Stimulated activated CD4-positive, alpha-beta T cell treated with anti-CD3 and anti-CD28 coated beads, Interleukin-2, amount 100 ng/mL, for 48 hours (primary cell): ENCODE measurements around the gene STX5.
"Not testable (repeated sequence)": the region's sequence is repeated elsewhere in the genome, so short reads cannot be mapped to it uniquely, and the experiment has no call there.

Source experiments
- DNase-seq, 2 donors: peaks; one replicate each; pipeline ENCODE4 v3.0.0-alpha.2; 2020

Gene STX5

GRCh38 chr11:62831520-62832335 lies at the start of gene STX5:
TSS of gene STX5 (minus strand) at chr11:62832051. CDS start at chr11:62831243, 808 bp downstream.
- DNase-seq = peak; percentile 98 to 99

- peak; percentile 77 to 81 for DNase-seq
Observed at GRCh38 chr11:62880803-62881578, 49.1 kb upstream of the STX5 start, which contains the start of gene SLC3A2. TSS of gene SLC3A2 (plus strand) at chr11:62880896. CDS start at chr11:62881024, 128 bp downstream.

- peak; percentile 40 to 49 for DNase-seq
Observed at GRCh38 chr11:62880231-62880802, 48.5 kb upstream of the STX5 start.

GRCh38 chr11:62879235-62879978 lies 47.6 kb upstream of the STX5 start:
- DNase-seq = no peak

GRCh38 chr11:62876712-62877111 lies 44.9 kb upstream of the STX5 start:
- no peak for DNase-seq

GRCh38 chr11:62875698-62876478 lies 44.0 kb upstream of the STX5 start:
- DNase-seq = no peak

- DNase-seq = no peak
Observed at GRCh38 chr11:62874851-62875250, 43.0 kb upstream of the STX5 start.

GRCh38 chr11:62865635-62866034 lies 33.8 kb upstream of the STX5 start:
- DNase-seq = no peak

- no peak for DNase-seq
Observed at GRCh38 chr11:62863687-62864335, 32.0 kb upstream of the STX5 start.

GRCh38 chr11:62861564-62862192 lies 29.8 kb upstream of the STX5 start:
- DNase-seq = not testable (repeated sequence)

GRCh38 chr11:62860835-62861563 lies 29.1 kb upstream of the STX5 start:
- DNase-seq = no peak

- DNase-seq = not testable (repeated sequence)
Observed at GRCh38 chr11:62859281-62859703, 27.4 kb upstream of the STX5 start.

GRCh38 chr11:62858201-62858600 lies 26.4 kb upstream of the STX5 start:
- DNase-seq = no peak

- DNase-seq = no peak
Observed at GRCh38 chr11:62857541-62857982, 25.7 kb upstream of the STX5 start.

- no peak for DNase-seq
Observed at GRCh38 chr11:62856333-62856895, 24.6 kb upstream of the STX5 start.

- peak; percentile 97 to 99 for DNase-seq
Observed at GRCh38 chr11:62855571-62856332, 23.9 kb upstream of the STX5 start.

GRCh38 chr11:62854825-62855570 lies 23.1 kb upstream of the STX5 start:
- no peak for DNase-seq
